ENCODE results near the gene NDUFV1.
"Not testable (repeated sequence)": the region's sequence is repeated elsewhere in the genome, so short reads cannot be mapped to it uniquely, and the experiment has no call there.

DNA sequence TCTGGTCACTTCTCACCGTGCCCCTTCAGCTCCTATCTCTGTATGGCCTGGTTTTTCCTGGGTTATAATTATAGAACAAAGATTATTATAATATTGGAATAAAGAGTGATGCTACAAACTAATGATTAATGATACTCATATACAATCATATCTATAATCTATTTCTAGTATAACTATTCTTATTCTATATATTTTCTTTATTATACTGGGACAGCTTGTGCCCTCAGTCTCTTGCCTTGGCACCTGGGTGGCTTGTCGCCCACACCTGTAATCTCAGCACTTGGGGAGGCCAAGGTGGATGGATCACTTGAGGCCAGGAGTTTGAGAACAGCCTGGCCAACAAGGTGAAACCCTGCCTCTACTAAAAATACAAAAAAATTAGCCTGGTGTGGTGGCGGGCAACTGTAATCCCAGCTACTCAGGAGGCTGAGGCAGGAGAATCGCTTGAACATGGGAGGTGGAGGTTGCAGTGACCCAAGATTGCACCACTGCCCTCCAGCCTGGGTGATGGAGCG lies 53.0 kb downstream of the NDUFV1 start:
- TF ChIP-seq EZH2phosphoT487 (IDR thresholded peaks at IDR 0.05; ENCODE audit: insufficient read depth, low read depth); EZH2 (IDR thresholded peaks at IDR 0.05; ENCODE audit: insufficient read depth, poor library complexity, severe bottlenecking): not testable (repeated sequence)

Measured in GM23248 (cell line).